ENCODE measurements around the gene PREX1.
"Not testable (repeated sequence)": the region's sequence is repeated elsewhere in the genome, so short reads cannot be mapped to it uniquely, and the experiment has no call there.

PREX1 gene

GRCh38 chr20:48598303-48598941 lies 229.4 kb downstream of the PREX1 start:
- DNase-seq: not testable (repeated sequence)

GRCh38 chr20:48597521-48598302 lies 230.1 kb downstream of the PREX1 start:
- DNase-seq: no peak

- no peak for DNase-seq
These were observed 231.4 kb downstream of the PREX1 start for GRCh38 chr20:48596334-48596898.

GRCh38 chr20:48595495-48596333 lies 232.1 kb downstream of the PREX1 start:
- no peak for DNase-seq

GRCh38 chr20:48594533-48594932 lies 233.3 kb downstream of the PREX1 start:
- no peak for DNase-seq

- no peak for DNase-seq
These were observed 235.5 kb downstream of the PREX1 start for GRCh38 chr20:48592107-48592940.

GRCh38 chr20:48586730-48587129 lies 241.1 kb downstream of the PREX1 start:
- no peak for DNase-seq

GRCh38 chr20:48585061-48585870 lies 242.5 kb downstream of the PREX1 start:
- DNase-seq: no peak

- DNase-seq: no peak
These were observed 243.3 kb downstream of the PREX1 start for GRCh38 chr20:48584391-48585060.

- no peak for DNase-seq
These were observed 244.0 kb downstream of the PREX1 start for GRCh38 chr20:48583801-48584200.

- DNase-seq: no peak
These were observed 244.6 kb downstream of the PREX1 start for GRCh38 chr20:48583171-48583570.

- no peak for DNase-seq
These were observed 245.2 kb downstream of the PREX1 start for GRCh38 chr20:48582673-48582985.

- DNase-seq: no peak
These were observed 246.6 kb downstream of the PREX1 start for GRCh38 chr20:48581167-48581566.

- DNase-seq: no peak
These were observed 249.3 kb downstream of the PREX1 start for GRCh38 chr20:48578397-48579098.

GRCh38 chr20:48577557-48577956 lies 250.2 kb downstream of the PREX1 start:
- no peak for DNase-seq

- no peak for DNase-seq
These were observed 253.4 kb downstream of the PREX1 start for GRCh38 chr20:48574383-48574782.

All from anterior cingulate cortex (tissue), 58 donors.